ENCODE data around the gene RPL6.

RPL6 gene

GRCh38 chr12:112380663-112381405 is 28.6 kb downstream of the RPL6 start:
- no peak for DNase-seq (ENCODE audit: low read depth)

DNA sequence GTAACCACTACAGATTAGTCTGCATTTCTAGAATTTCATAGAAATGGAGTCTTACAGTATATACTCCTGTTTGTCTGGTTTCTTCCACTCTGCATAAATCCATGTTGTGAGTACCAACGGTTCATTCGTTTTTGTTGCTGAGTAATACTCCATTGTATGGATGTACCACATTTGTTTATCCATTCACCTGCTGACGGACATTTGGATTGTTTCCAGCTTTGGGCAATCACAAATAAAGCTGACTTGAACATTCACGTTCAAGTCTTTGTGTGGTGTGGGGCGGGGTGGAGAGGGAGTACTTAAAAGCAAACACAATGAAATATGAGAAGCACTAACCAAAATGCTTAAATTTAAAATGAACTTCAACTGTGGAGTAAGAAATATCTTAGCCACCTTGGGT is 34.3 kb downstream of the RPL6 start:
- DNase-seq (ENCODE audit: low read depth) = no peak

DNA sequence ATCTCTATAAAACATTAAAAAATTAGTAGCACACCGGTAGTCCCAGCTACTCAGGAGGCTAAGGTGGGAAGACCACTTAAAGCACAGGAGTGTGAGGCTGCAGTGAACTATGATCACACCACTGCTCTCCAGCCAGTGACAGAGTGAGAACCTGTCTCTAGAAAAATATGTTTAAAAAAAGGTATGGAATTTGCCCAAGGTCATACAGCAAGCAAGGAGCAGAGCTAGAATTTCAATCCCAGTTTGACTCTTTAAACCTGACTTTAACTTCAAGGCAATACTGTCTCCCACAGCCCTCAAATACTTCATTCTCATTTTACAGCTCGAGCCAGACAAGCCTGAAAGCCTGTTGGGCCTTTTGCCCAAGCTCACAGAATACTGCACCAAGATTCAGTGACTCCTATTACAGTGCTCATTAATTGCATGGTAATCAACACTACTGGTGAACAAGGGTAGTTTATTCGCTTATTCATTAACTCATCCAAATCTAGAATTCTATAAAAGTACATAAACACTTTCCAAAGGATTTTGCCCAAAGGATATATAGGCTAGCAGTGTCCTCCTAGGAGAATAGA is 35.2 kb downstream of the RPL6 start:
- DNase-seq (ENCODE audit: low read depth) = no peak

- DNase-seq (ENCODE audit: low read depth) = no peak
These were observed 38.4 kb downstream of the RPL6 start for GRCh38 chr12:112370868-112371510.

GRCh38 chr12:112370199-112370598 is 39.2 kb downstream of the RPL6 start:
- DNase-seq (ENCODE audit: low read depth) = no peak

GRCh38 chr12:112368856-112369255 is 40.5 kb downstream of the RPL6 start:
- no peak for DNase-seq (ENCODE audit: low read depth)

GRCh38 chr12:112367965-112368364 is 41.4 kb downstream of the RPL6 start:
- no peak for DNase-seq (ENCODE audit: low read depth)

DNA sequence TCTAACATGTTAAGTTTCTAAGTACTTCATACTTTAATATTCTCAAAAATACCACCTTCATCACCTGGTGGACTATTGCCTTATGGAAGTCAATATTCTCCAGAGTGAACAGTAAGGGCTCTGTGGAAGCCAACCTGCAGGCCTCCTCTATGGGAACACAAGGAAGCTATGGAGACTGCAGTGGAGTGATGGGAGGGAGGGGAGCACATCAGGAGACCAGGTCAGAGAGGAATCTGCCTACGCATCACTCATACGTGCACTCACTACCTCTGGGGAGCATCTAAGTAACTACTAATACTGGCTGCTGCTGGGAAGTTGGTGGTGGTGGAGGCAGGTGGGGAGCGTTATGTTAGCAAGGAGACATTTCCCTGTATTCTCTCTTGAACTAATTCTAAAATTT is 47.1 kb downstream of the RPL6 start:
- DNase-seq (ENCODE audit: low read depth) = no peak

DNA sequence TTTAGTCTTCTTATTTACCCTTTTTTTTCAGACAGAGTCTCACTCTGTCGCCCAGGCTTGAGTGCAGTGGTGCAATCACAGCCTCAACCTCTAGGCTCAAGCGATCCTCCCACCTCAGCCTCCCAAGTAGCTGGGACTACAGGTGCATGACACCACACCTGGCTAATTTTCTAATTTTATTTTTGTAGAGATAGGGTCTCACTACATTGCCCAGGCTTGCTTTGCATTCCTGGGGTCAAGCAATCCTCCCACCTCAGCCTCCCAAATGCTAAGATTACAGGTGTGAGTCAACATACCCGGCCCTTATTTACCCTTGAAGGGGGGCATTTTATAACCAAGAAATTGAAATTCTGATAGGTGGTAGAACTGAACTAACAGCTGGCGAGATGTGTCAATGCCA is 48.1 kb downstream of the RPL6 start:
- no peak for DNase-seq (ENCODE audit: low read depth)

GRCh38 chr12:112359290-112359689 is 50.1 kb downstream of the RPL6 start:
- DNase-seq (ENCODE audit: low read depth) = no peak

- DNase-seq (ENCODE audit: low read depth) = no peak
These were observed 52.2 kb downstream of the RPL6 start for GRCh38 chr12:112357214-112357613.
